PC-3 (cell line): ENCODE results near the gene FKTN. TPM values are rescaled to one million over a fixed set of nuclear protein-coding genes. Genes with fewer than 3 reads are reported as not detected.

ENCODE experiments used
- ATAC-seq: fragments of 200-7000 bp; cut with Tn5 transposase; 2 replicates; pipeline ENCODE4 v1.9.1; 2020; ENCODE audit warnings: mild to moderate bottlenecking, moderate library complexity
- Bru-seq: library from RNA; stranded (reverse); fragments of 400-500 nt; gene quantifications from one replicate; lab custom pipeline; 2021; lab: Mats Ljungman, UMichigan
- BruChase-seq, 2 experiments: library from RNA; stranded (reverse); fragments of 400-500 nt; gene quantifications; one replicate each; lab custom pipeline; 2021; lab: Mats Ljungman, UMichigan
- BruUV-seq: library from RNA; stranded (reverse); fragments of 400-500 nt; replicated peaks from 2 replicates; lab custom pipeline; 2021; lab: Mats Ljungman, UMichigan
- CTCF ChIA-PET: fragments of 300-600 bp; sonication (Branson Sonifier 250); formaldehyde crosslinking; loops from one replicate; lab custom pipeline; 2022; ENCODE audit warnings: antibody characterized with exemption; lab: Charles Lee
- POLR2A ChIA-PET: fragments of 300-600 bp; sonication (Branson Sonifier 250); formaldehyde crosslinking; loops from one replicate; lab custom pipeline; 2022; ENCODE audit warnings: antibody characterized with exemption; ENCODE audit not compliant: unreplicated experiment; lab: Charles Lee
- DNase-seq: peaks from one replicate; pipeline ENCODE4 v3.0.0-alpha.2; 2015
- H2AFZ ChIP-seq: fragments of 300-600 bp; sonication (generic); 2 replicates; pipeline ENCODE4 v1.6.0; 2016; ENCODE audit warnings: antibody characterized with exemption, low read length
- H3F3A ChIP-seq: fragments of 300-600 bp; sonication (generic); one replicate; pipeline ENCODE4 v1.6.0; 2017; ENCODE audit warnings: antibody characterized with exemption, low read length, control low read depth, mild to moderate bottlenecking; ENCODE audit not compliant: unreplicated experiment
- H3K27ac ChIP-seq: fragments of 300-600 bp; sonication (generic); 2 replicates; pipeline ENCODE4 v1.5.1; 2016; ENCODE audit warnings: mild to moderate bottlenecking, low read length
- H3K27me3 ChIP-seq: fragments of 300-600 bp; sonication (generic); 2 replicates; pipeline ENCODE4 v1.6.1; 2016; ENCODE audit warnings: low read length, mixed read lengths
- H3K36me3 ChIP-seq: fragments of 300-600 bp; sonication (generic); 2 replicates; pipeline ENCODE4 v1.6.1; 2016; ENCODE audit warnings: low read depth, mixed run types, low read length, mixed read lengths
- H3K4me1 ChIP-seq: fragments of 300-600 bp; sonication (generic); 2 replicates; pipeline ENCODE4 v1.5.1; 2016; ENCODE audit warnings: low read length; ENCODE audit not compliant: insufficient read depth
- H3K4me2 ChIP-seq: fragments of 300-600 bp; sonication (generic); 2 replicates; pipeline ENCODE4 v1.6.0; 2016; ENCODE audit warnings: low read length
- H3K4me3 ChIP-seq: fragments of 300-600 bp; sonication (generic); 2 replicates; pipeline ENCODE4 v1.5.1; 2016; ENCODE audit warnings: mild to moderate bottlenecking, low read length, mixed read lengths
- H3K79me2 ChIP-seq: fragments of 300-600 bp; sonication (generic); 2 replicates; pipeline ENCODE4 v1.6.1; 2017; ENCODE audit warnings: low read length, mixed read lengths
- H3K9ac ChIP-seq: fragments of 300-600 bp; sonication (generic); 2 replicates; pipeline ENCODE4 v1.6.0; 2016; ENCODE audit warnings: mild to moderate bottlenecking, low read length
- H3K9me2 ChIP-seq: fragments of 300-600 bp; sonication (generic); replicated peaks from 2 replicates; pipeline ENCODE4 v1.6.1; 2016; ENCODE audit warnings: mixed run types, low read length, mixed read lengths
- H3K9me3 ChIP-seq: fragments of 300-600 bp; sonication (generic); 2 replicates; pipeline ENCODE4 v1.6.1; 2016; ENCODE audit warnings: low read length, mixed read lengths
- H4K20me1 ChIP-seq: fragments of 300-600 bp; sonication (generic); 2 replicates; pipeline ENCODE4 v1.6.1; 2016; ENCODE audit warnings: low read length, mixed read lengths
- CTCF ChIP-seq: fragments of 300-600 bp; sonication (generic); conservative IDR thresholded peaks from 2 replicates; pipeline ENCODE4 v1.5.1; 2017; ENCODE audit warnings: antibody characterized with exemption, low read depth, mild to moderate bottlenecking, low read length
- EZH2 ChIP-seq: fragments of 300-600 bp; sonication (generic); IDR thresholded peaks from one replicate; pipeline ENCODE4 v1.6.1; 2017; ENCODE audit warnings: antibody characterized with exemption, mild to moderate bottlenecking, low read length; ENCODE audit not compliant: unreplicated experiment
- EZH2phosphoT487 ChIP-seq: fragments of 300-600 bp; sonication (generic); IDR thresholded peaks from 2 replicates; pipeline ENCODE4 v1.6.1; 2018; ENCODE audit warnings: mild to moderate bottlenecking, antibody characterized with exemption, low read length, borderline replicate concordance
- intact Hi-C: fragments of 100-400 bp; cut with micrococcal nuclease; formaldehyde crosslinking; loops from 2 replicates; pipeline ENCODE4 v1.9.0; 2023
- long read RNA-seq: library from polyadenylated mRNA; unstranded; transcript quantifications from one replicate; pipeline ENCODE4 v2.0.0, GENCODE V29; 2021; ENCODE audit not compliant: unreplicated experiment
- total RNA-seq: library from RNA; depleted of rRNA; stranded (reverse); fragments of >200 nt; gene quantifications from 2 replicates; pipeline ENCODE4 v1.2.3, GENCODE V29; 2014; rRNA removed

Gene FKTN
- total RNA-seq (9.0 and 9.2 TPM in 2 replicates), Bru-seq, nascent RNA (percentile 61 among the genes with signal in this experiment), BruChase-seq, experiment 1, labeled RNA remaining after a 6-hour chase (percentile 61 among the genes with signal in this experiment), BruChase-seq, experiment 2, labeled RNA remaining after a 2-hour chase (percentile 63 among the genes with signal in this experiment)
- long read RNA-seq, full-length matches to known transcripts, result 2 of 23 reads
- long read RNA-seq, partial matches to known transcripts, result 4 of 23 reads
- long read RNA-seq, other reads (novel, unspliced or antisense), result 17 of 23 reads

- peak within 1 kb of the TSS; percentile 100 for H2AFZ ChIP-seq
- H3K27me3 ChIP-seq, result no peaks in the 10 kb centered on the region
- BruUV-seq, result TSS peak; percentile 55
- TF ChIP-seq EZH2 (no peak), CTCF (no peak), EZH2phosphoT487 (no peak)
- peak within 1 kb of the TSS; percentile 98 for H3K4me3 ChIP-seq
- no peaks in the 10 kb centered on the region for H4K20me1 ChIP-seq
- H3F3A ChIP-seq, result no peaks in the 10 kb centered on the region
- peaks cover 5% of the 10 kb centered on the region; the same call in 1 of the 2 replicates for H3K36me3 ChIP-seq
- H3K9me3 ChIP-seq, result no peaks in the 10 kb centered on the region
- ChIA-PET POLR2A (no interaction called here), CTCF (no interaction called here)
- no peaks in the 10 kb centered on the region for H3K9me2 ChIP-seq
- H3K9ac ChIP-seq, result peak within 1 kb of the TSS; percentile 75
- ATAC-seq (peak; percentile 93), DNase-seq (peak; percentile 79)
- peaks cover 6% of the 10 kb centered on the region for H3K4me1 ChIP-seq
- intact Hi-C loops, result loop anchor here (10.0 kb wide), 1 partner anchor 133 kb away; no protein-coding TSS in a partner anchor
- peak within 1 kb of the TSS; percentile 98 for H3K4me2 ChIP-seq
- peaks cover 23% of the 10 kb centered on the region for H3K79me2 ChIP-seq
- no peak within 1 kb of the TSS for H3K27ac ChIP-seq
Observed at GRCh38 chr9:105557804-105558610, at the start of gene FKTN. TSS of gene FKTN (plus strand) at chr9:105558131. CDS start at chr9:105575033, 16,902 bp downstream.

- ATAC-seq (no peak), DNase-seq (no peak)
- Histone ChIP-seq H3K4me3 (no peak overlapping the region), H3K27ac (no peak overlapping the region), H3K36me3 (no peaks in the 10 kb centered on the region), H3K4me1 (no peaks in the 10 kb centered on the region; the same call in 1 of the 2 replicates), H3K9me3 (no peaks in the 10 kb centered on the region), H3K9me2 (no peaks in the 10 kb centered on the region), H3K27me3 (no peaks in the 10 kb centered on the region), H3F3A (no peaks in the 10 kb centered on the region), H3K79me2 (no peaks in the 10 kb centered on the region), H3K4me2 (no peak overlapping the region), H4K20me1 (no peaks in the 10 kb centered on the region), H2AFZ (no peak overlapping the region), H3K9ac (no peak overlapping the region)
- TF ChIP-seq EZH2phosphoT487 (no peak), EZH2 (no peak), CTCF (no peak)
- POLR2A ChIA-PET, result no interaction called here
- no TSS peak for BruUV-seq
- CTCF ChIA-PET, result no interaction called here
- intact Hi-C loops, result no loop called here
Observed at GRCh38 chr9:105508530-105508929, 49.4 kb upstream of the FKTN start.
